Tibial nerve (tissue), 3 donors: ENCODE data around the gene FOXD2.

Experiments
- CTCF ChIP-seq, 5 experiments: fragments of 200-600 bp in 3 of 5; fragments of 450-650 bp in 2 of 5; sonication (generic) in 3 of 5; IDR thresholded peaks; one replicate each; pipeline ENCODE4 v1.5.1; 2016 to 2019; ENCODE audit warnings: antibody characterized with exemption in 5 of 5, mild to moderate bottlenecking in 3 of 5, moderate library complexity in 2 of 5
- POLR2A ChIP-seq, 2 donors: fragments of 450-650 bp; IDR thresholded peaks; one replicate each; pipeline ENCODE4 v1.6.1; 2017; ENCODE audit warnings: antibody characterized with exemption in 2 of 2, mild to moderate bottlenecking in 2 of 2, moderate library complexity in 2 of 2

GRCh38 chr1:47479664-47480063, 41.8 kb downstream of the FOXD2 start:
- TF ChIP-seq CTCF (IDR thresholded peaks at IDR 0.05) (no peak), POLR2A (IDR thresholded peaks at IDR 0.05) (no peak)
